ENCODE data around the gene SMAD6. TPM values are rescaled to one million over a fixed set of nuclear protein-coding genes. Genes with fewer than 3 reads are reported as not detected.

SMAD6 gene
- total RNA-seq, 4 donors from 2014 or later: 2.9 to 7.0 (median 6.9) TPM

- WGBS: 53% methylated on average over 16 of the region's 16 CpGs
- DNase-seq (ENCODE audit: low spot score in 2 of 2): no peak
- Histone ChIP-seq H3K27ac (peak overlapping the region; percentile 30), H3K36me3 (no peaks in the 10 kb centered on the region), H3K4me1 (peaks cover 53% of the 10 kb centered on the region), H3K27me3 (no peaks in the 10 kb centered on the region), H3K4me3 (no peak overlapping the region), H3K9me3 (no peaks in the 10 kb centered on the region)
- TF ChIP-seq EP300 (IDR thresholded peaks at IDR 0.05) (no peak), POLR2AphosphoS5 (IDR thresholded peaks at IDR 0.05) (no peak), CTCF (IDR thresholded peaks at IDR 0.05) (no peak), POLR2A (IDR thresholded peaks at IDR 0.05) (no peak)
Observed at GRCh38 chr15:66760968-66761725, 59.1 kb downstream of the SMAD6 start.

- Histone ChIP-seq H3K4me1 (peaks cover 58% of the 10 kb centered on the region), H3K4me3 (no peak overlapping the region), H3K9me3 (no peaks in the 10 kb centered on the region), H3K36me3 (no peaks in the 10 kb centered on the region), H3K27ac (peak overlapping the region; percentile 30), H3K27me3 (no peaks in the 10 kb centered on the region)
- no peak for DNase-seq (ENCODE audit: low spot score in 2 of 2)
- TF ChIP-seq POLR2AphosphoS5 (IDR thresholded peaks at IDR 0.05): no peak
- TF ChIP-seq POLR2A (IDR thresholded peaks at IDR 0.05): no peak
- no peak for TF ChIP-seq EP300 (IDR thresholded peaks at IDR 0.05)
- TF ChIP-seq CTCF (IDR thresholded peaks at IDR 0.05): no peak
- WGBS: 54% methylated on average over 17 of the region's 17 CpGs
Observed at GRCh38 chr15:66761726-66762595, 59.9 kb downstream of the SMAD6 start.

- peak; percentile 89 to 90 for DNase-seq (ENCODE audit: low spot score in 2 of 2)
- Histone ChIP-seq H3K27me3 (no peaks in the 10 kb centered on the region), H3K9me3 (no peaks in the 10 kb centered on the region), H3K36me3 (no peaks in the 10 kb centered on the region), H3K27ac (peak overlapping the region; percentile 69), H3K4me1 (peaks cover 58% of the 10 kb centered on the region), H3K4me3 (no peak overlapping the region)
- TF ChIP-seq POLR2A (IDR thresholded peaks at IDR 0.05) (no peak), CTCF (IDR thresholded peaks at IDR 0.05) (no peak), EP300 (IDR thresholded peaks at IDR 0.05) (no peak), POLR2AphosphoS5 (IDR thresholded peaks at IDR 0.05) (no peak)
- 29% methylated on average over 13 of the region's 23 CpGs for WGBS
Observed at GRCh38 chr15:66763186-66764071, 61.4 kb downstream of the SMAD6 start.

GRCh38 chr15:66764072-66764786 lies 62.2 kb downstream of the SMAD6 start:
- no peak for DNase-seq (ENCODE audit: low spot score in 2 of 2)

More at GRCh38 chr15:66764072-66764786, 62.2 kb downstream of the SMAD6 start:
- Histone ChIP-seq H3K27me3 (no peaks in the 10 kb centered on the region), H3K4me3 (no peak overlapping the region), H3K36me3 (no peaks in the 10 kb centered on the region), H3K27ac (no peak overlapping the region), H3K9me3 (no peaks in the 10 kb centered on the region), H3K4me1 (peaks cover 58% of the 10 kb centered on the region)
- 66% methylated on average over 12 of the region's 12 CpGs for WGBS
- TF ChIP-seq CTCF (IDR thresholded peaks at IDR 0.05): no peak
- TF ChIP-seq POLR2A (IDR thresholded peaks at IDR 0.05): no peak
- no peak for TF ChIP-seq POLR2AphosphoS5 (IDR thresholded peaks at IDR 0.05)
- TF ChIP-seq EP300 (IDR thresholded peaks at IDR 0.05): no peak
